ENCODE measurements around the gene PGR.
"Not testable (repeated sequence)": the region's sequence is repeated elsewhere in the genome, so short reads cannot be mapped to it uniquely, and the experiment has no call there.

The PGR gene

DNA sequence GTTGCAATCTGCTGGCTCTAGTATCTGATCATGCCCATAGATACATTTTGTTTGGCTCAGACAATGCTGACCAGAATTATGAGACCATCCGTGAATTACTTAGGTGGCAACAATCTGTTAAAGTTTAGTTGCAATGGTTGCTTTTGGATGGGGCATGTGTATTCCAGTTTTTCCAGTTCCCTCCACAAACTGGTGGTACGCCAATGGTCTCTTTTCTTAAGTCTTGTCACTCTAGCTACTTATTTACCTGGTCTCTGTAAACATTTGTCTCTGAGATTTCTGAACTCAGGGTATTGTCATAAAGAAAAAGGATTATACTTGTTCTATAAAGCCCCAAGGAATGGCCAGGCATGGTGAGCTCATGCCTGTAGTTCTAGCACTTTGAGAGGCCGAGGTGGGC lies 65.9 kb downstream of the PGR start:
- no peak for DNase-seq

DNA sequence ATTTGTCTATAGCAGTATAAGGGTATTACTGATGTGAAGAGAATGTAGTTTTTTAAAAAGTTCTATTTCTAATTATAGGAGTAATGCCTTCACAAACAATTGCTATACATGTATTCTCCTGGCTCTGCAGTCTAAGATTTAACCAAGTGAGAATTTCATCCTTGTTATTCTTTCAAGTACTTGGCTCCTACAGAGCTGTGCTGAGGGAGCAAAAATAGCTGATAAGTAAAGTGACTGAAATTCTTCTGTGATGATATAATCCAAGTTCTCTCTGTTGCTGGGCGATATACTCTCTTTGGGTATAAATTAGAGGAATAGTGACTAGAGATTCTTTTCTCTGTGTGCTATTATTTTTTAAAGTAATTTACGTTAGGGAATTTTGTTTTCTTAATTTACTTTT lies 68.0 kb downstream of the PGR start:
- no peak for DNase-seq

DNA sequence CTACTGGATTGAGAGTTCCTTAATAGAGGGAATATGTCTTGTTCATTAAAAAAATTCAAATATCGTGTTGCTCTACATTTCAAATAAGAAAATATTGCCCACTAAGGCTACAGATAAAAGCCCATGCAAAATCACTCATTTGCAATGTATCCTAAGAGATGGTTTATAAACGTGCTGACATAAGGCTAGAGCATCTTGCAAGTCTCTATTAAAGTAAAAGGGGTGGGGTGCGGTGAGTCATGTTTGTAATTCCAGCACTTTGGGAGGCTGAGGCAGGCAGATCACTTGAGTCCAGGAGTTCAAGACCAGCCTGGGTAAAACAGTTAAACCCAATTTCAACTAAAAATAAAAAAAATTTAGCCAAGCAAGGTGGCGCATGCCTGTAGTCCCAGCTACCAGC lies 70.3 kb downstream of the PGR start:
- DNase-seq = no peak

DNA sequence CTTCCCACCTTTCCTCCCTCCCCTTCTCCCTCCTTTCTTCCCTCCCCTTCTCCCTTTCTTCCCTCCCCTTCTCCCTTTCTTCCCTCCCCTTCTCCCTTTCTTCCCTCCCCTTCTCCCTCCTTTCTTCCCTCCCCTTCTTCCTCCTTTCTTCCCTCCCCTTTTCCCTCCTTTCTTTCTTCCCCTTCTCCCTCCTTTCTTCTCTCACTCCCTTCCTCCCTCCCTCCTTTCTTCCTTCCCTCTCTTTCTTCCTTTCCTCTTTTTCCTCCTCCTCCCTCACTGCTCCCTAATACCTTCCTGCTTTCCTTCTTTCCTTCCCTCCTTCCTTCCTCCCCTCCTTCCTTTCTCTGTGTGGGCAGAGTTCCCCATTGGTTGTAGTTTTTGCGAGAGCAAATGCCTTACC lies 76.1 kb downstream of the PGR start:
- DNase-seq = no peak

DNA sequence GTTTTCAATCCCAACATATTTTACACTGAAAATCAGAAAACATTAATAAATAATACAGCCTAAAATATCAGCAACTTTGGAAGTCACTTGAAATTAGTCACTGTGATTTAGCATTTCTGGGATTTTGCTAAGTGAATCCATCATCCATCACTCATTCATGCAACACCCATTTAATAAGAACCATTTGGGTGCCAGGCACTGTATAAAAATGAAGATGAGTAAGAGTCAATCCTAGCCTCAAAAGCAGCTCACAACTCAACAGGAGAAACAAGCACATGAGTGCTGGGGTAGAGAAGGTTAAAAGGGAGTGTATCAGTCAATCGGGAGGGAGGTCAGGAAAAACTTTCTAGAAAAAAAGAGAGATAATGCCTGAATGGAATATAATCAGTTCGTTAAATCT lies 77.9 kb downstream of the PGR start:
- no peak for DNase-seq

DNA sequence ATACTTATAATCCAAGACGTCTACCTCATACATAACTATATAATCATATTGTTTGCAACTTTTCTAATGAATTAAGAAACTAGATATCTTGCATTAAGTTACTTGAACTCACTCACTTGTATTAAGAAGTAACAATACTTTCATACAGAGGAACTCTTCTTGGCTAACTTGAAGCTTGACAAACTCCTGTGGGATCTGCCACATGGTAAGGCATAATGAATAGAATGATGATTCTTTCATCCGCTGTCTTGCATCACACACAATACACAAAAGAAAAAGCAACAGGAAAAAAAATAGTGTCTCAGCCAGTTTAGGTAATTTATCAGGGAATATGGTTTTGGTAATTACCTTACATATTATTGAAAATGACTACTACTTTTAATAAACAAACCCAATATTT lies 79.8 kb downstream of the PGR start:
- no peak for DNase-seq

DNA sequence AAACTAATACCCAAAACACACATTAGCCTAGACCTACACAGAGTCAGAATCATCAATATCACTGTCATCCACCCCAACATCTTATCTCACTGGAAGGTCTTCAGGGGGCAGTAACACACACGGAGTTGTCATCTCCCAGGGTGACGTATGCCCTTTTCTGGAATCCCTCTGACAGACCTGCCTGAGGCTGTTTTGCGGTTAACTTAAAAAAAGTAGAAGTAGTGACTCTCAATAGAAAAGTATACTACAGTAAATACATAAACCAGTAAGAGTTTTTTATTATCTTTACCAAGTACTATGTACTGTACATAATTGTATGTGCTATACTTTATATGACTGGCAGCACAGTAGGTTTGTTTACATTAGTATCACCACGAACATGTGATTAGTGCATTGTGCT lies 80.5 kb downstream of the PGR start:
- DNase-seq = no peak

DNA sequence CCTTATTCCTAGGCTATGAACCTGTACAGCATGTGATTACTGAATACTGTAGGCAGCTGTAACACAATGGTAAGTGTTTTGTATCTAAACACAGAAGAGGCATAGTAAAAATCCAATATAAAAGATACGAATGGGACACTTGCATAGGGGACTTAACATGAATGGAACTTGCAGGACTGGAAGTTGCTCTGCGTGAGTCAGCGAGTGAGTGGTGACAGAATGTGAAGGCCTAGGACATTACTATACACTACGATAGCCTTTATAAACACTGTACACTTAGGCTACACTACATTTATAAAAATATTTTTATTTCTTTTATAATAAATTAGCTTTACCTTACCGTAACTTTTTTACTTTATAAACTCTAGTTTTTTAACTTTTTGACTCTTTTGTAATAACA lies 81.1 kb downstream of the PGR start:
- DNase-seq = no peak

DNA sequence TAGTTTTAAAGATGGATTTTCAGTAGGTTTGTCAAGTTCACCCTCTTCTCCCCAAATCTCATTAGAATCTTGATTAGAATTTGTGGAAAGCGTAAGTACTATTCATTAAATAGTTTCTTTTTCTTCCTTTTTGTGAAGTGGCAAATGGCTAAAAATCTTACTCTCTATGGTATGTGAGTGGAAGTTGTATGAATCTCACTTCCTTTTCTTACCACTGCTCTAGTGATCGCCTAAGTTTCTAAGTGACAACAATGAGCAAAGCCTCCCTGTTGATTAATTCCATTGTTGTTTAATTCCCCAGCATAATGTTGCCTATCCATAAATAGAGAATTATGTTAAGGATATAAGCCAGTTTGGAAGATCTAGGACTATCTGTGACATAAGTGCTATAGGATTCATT lies 82.7 kb downstream of the PGR start:
- no peak for DNase-seq

DNA sequence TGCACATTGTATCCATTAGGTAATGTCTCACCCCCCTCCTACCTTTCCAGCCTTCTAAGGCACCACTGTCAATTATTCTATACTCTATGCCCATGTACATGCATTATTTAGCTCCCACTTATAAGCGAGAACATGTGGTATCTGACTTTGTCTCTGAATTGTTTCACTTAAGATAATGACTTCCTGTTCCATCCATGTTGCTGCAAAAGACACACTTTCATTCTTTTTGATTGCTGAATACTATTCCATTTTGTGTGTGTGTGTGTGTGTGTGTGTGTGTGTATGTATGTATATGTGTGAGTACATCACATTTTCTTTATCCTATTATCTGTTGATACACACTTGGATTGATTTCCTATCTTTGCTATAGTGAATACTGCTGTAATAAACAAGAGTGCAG lies 84.2 kb downstream of the PGR start:
- DNase-seq = no peak

DNA sequence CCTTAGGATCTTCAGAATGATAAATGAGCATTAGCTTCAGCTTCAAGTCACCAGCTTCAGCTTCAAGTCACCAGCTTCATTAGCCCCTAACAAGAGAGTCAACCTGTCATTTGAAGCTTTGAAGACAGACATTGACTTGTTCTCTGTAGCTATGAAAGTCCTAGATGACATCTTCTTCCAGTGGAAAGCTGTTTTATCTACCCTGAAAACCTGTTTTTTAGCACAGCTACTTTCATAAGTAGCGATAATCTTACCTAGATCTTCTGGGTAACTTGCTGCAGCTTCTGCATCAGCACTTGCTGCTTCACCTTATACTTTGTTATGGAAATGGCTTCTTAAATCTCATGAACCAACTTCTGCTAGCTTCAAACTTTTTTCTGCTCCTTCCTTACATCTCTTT lies 85.7 kb downstream of the PGR start:
- DNase-seq = no peak

DNA sequence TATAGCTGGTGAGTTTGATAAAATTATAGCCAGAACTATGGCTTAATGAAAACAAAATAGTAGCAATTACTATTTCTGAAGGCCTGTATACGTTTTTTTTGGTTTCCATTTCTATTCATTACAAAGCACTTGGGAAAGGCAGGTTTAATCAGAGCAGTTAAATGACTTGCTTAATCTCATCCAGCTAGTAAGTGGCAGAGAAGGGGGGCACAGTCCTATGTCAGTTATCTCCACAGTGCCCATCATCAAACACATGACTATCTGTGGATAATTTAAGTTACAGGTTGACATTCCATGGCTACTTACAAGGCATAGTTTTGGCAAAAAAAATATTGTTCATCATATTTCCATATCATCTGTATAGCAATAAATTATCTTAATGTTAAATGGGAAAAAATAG lies 93.7 kb downstream of the PGR start:
- DNase-seq = no peak

DNA sequence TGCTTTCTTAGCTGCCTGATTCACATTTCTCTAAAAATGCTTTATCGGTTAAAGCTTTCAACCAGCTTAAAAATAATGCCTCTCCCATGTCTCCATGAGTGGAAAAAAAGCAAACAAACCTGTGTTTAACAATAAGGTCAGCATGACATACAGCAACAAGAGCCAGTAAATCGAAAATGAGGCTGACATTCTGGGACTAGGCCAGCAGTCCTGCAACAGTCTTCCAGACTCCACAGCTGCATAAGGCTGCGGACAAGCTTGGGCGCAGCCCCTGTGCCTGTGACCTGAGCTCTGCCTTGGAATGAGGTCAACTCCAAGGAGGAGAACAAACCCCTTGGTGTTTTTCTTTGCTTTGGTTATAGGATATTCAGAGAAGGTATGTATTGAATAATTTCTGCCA lies 95.5 kb downstream of the PGR start:
- no peak for DNase-seq

DNA sequence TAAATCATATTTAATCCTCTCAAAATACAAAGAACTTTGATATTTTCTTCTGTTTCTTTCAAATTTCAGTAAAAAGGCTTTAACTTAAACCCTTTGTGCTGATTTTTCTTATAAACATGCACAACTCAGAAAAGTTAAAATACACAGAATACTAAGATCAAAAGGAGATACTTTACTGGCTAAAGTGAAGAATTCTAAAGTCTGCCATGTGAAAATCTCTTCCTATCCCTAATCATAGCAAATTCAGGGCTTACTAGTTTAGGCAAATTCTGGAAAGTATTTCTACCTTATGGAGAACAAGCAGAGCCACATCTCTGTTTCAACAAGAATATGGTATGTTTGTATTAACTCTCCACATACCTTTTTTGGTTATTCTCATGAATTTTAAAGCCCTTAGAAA lies 96.6 kb downstream of the PGR start:
- no peak for DNase-seq

DNA sequence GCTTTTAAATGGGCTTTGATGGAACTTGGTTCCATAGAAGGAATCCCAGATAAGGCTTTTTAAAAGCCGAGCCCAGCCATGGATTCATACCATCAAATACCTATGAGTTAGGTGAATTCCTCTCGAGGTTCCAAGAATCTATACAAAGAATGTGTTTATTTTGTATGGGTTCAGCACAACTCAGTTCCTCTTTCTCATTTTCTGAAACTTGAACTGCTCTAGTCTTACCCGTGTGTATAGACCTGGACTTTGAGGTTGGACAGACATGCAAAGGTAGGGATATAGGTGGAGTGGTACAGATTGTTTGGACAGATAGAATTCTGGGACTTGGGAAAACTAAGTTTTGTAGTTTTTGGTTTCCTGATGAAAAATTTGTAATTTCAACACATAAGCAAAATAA lies 97.9 kb downstream of the PGR start:
- no peak for DNase-seq

DNA sequence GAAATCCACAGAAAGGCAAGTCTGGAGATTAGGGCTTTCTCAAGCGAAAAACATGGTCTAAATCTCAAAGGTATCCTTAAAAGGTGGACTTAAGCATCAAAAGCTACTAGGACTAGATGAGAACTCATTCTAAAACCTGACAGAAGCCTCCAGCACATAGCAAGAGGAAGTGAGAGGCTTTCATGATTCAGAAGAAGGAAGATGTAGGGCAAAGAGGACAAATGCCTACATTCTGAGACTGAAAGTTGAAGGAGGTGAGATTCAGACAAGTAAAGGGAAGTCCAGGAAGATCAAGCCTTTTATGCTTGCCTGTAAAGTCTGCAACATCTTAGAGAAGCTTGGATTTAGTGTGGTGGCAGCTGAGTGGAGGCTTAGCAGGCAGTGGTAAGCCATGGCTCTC lies 98.9 kb downstream of the PGR start:
- DNase-seq = no peak

DNA sequence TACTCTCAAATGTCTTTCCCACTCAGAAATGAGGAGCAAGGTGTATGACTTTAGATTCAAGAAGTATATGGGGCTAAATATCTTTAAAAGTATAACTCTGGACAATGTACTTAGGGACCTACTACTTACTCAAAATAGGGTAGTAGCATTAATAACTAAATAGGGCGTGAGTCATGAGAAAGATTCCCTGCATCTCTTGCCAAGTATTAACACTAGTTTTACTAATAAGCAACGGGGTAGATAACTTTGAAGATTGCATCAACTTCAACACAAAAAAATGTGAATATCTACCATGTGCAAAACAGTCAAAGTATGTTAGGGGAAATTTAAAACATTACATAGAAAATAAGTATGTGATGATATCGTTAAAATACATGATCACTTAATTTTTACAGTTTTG lies 99.6 kb downstream of the PGR start:
- DNase-seq = no peak

DNA sequence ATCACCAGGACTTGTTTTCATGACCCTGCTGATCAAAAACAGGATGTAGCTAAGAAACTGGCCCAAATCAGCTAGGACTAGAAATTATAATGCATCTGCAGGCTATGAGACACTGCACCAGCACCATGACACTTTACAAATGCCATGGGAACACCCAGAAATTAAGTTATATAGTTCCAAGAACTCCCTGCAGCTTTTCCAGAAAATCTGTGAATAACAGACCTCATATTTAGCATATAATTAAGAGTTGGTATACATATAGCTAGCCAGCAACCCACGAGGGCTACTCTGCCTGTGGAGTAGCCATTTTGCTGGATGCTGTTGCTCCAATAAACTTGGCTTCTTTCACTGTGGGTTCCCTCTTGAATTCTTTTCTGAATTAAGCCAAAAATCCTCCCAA lies 101.0 kb downstream of the PGR start:
- no peak for DNase-seq

DNA sequence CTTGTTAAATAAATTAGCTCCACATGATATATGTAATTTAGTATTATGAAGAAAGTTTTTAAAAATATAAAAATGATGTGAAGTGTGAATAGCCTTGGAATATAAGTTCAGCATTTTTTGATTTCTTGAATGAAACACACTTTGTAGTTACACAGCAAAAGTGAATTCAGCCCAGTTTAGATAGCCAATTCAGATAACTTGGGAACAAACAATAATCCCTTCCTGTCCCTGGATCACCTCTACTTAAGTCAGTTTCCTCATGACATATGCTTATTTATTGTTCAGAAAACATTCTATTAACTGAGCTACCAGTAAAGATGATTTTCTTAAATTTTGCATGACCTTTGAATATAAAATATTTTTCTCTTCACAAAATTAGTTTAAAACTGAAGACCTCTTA lies 107.4 kb downstream of the PGR start:
- no peak for DNase-seq

DNA sequence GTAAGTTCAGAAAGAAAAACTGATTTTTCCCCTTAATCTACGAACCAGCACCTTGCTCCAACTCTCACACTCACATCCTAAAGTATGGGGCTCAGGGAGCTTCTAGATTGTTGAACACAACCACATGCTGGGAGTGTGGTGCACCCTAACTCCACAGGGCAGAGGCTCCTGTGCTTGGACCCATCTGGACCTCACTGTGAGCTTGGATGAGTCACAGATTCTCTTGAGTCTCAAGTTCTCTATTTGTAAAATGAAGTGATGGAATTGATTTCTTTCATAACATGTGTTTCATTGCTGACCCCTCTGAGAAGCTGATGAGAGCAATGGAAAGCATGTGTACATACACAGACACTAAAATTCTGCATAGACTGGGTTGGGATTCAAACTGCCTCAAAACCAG lies 109.7 kb downstream of the PGR start:
- no peak for DNase-seq

DNA sequence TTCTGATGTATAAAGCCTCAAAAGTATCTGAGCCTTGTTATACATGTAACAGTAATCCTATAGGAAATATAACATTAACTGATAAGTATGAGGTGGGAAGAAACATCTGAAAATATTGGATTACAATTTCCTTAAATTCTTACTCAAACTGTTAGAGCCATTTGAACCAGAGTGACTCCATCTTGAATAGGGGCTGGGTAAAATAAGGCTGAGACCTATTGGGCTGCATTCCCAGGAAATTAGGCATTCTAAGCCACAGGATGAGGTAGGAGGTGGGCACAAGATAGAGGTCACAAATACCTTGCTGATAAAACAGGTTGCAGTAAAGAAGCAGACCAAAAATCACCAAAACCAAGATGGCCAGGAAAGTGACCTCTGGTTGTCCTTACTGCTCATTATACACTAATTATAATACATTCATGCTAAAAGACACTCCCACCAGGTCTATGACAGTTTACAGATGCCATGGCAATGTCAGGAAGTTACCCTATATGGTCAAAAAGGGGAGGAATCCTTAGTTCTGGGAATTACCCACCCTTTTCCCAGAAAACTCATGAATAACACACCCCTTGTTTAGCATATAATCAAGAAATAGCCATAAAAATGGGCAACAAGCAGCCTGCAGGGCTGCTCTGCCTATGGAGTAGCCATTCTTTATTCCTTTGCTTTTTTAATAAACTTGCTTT lies 114.9 kb downstream of the PGR start:
- DNase-seq = no peak

DNA sequence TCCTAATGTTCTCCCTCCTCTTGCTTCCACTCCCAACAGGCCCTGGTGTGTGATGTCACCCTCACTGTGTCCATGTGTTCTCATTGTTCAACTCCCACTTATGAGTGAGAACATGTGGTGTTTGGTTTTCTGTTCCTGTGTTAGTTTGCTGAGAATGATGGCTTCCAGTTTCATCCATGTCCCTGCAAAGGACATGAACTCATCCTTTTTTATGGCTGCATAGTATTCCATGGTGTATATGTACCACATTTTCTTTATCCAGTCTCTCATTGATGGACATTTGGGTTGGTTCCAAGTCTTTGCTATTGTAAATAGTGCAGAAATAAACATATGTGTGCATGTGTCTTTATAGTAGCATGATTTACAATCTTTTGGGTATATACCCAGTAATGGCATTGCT lies 115.9 kb downstream of the PGR start:
- not testable (repeated sequence) for DNase-seq

DNA sequence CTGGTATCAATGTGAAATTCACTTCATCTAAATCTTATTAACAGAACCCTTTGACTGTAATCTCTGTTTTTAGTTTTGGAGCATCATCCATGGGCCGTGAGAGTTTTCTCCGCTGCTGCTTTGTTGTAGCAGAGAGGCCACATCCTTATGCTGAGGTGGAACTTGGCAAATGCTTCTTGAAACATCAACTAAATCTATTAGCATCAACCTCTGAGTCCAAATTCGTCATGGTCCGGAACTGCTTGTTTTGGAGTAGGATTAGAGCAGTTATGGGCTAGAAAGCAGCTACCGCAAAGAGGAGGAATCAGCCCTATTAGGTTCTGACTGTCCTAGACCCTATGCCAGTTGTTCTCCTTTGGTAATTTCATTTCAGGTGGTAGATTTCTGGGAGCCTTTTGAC lies 117.7 kb downstream of the PGR start:
- DNase-seq = no peak

DNA sequence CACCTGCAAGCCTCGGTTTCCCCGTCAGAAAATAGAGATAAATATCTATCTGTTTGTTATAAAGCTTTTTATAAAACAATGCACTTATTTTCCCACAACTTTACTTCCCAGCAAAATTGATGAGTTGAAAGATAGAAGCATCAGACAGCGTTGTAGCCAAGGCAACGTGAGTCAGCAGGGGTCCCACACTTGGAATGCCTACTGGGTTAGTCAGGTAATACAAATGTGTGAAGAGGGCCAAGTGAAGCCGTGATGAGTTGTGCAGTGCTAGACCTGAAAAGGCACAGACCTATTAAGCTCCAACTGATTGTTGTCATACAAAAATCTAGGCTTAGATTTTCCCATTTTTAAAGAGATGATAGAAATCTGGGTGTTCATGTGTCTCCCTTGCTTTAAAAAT lies 118.7 kb downstream of the PGR start:
- DNase-seq = no peak

DNA sequence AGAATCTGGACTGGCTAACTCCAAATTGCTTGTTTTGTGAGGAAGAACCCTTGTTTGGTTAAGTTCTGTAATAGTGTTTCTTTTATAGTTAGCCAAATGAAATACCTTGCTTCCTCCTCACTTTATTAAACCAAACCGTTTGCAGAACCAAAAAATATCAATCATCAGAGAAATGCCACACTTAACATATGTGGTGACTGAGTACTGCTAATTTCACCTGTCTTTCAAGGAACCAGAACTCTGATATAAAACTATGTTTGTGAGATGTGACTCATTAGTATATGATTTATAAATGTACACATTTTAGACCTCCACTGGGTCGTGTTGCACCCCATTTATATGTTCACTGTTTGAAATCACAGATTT lies 119.9 kb downstream of the PGR start:
- DNase-seq = no peak

Measured in CD4-positive, alpha-beta T cell treated with Interleukin-10 for 1 hour (primary cell).